WTC11 (cell line): ENCODE data around the gene CLK3. TPM values are rescaled to one million over a fixed set of nuclear protein-coding genes. Genes with fewer than 3 reads are reported as not detected.

Experiments used
- ATAC-seq: fragments of 200-7000 bp; cut with Tn5 transposase; 2 replicates; pipeline ENCODE4 v1.10.0; 2021; ENCODE audit warnings: mild to moderate bottlenecking, moderate library complexity
- CTCF ChIA-PET: fragments of 300-600 bp; sonication (Branson Sonifier 250); formaldehyde crosslinking; loops from one replicate; lab custom pipeline; 2021; ENCODE audit warnings: antibody characterized with exemption; lab: Charles Lee
- POLR2A ChIA-PET: fragments of 350-600 bp; sonication (Branson Sonifier 250); formaldehyde crosslinking; loops from one replicate; lab custom pipeline; 2021; ENCODE audit warnings: antibody characterized with exemption; lab: Charles Lee
- DNase-seq: peaks from one replicate; pipeline ENCODE4 v3.0.0; 2021; ENCODE audit warnings: low spot score
- H3K27ac Mint-ChIP-seq: 2 replicates; pipeline ENCODE4 v1.8.0; 2021; ENCODE audit warnings: mixed read lengths
- H3K27me3 Mint-ChIP-seq: 2 replicates; pipeline ENCODE4 v1.8.0; 2021; ENCODE audit warnings: low read depth, mild to moderate bottlenecking, moderate library complexity, mixed read lengths
- H3K36me3 Mint-ChIP-seq: 2 replicates; pipeline ENCODE4 v1.8.0; 2021; ENCODE audit warnings: mixed read lengths
- H3K4me1 Mint-ChIP-seq: 2 replicates; pipeline ENCODE4 v1.8.0; 2022; ENCODE audit warnings: mixed read lengths
- H3K4me3 Mint-ChIP-seq: 2 replicates; pipeline ENCODE4 v1.8.0; 2021; ENCODE audit warnings: mild to moderate bottlenecking, moderate library complexity, mixed read lengths
- H3K9me3 Mint-ChIP-seq: 2 replicates; pipeline ENCODE4 v1.8.0; 2021; ENCODE audit warnings: mixed read lengths
- ARID4B ChIP-seq: sonication (generic); formaldehyde crosslinking; IDR thresholded peaks from 2 replicates; pipeline ENCODE4 v1.8.0; 2023; ENCODE audit warnings: missing genetic modification reagents, mild to moderate bottlenecking, borderline replicate concordance
- ATF2 ChIP-seq: sonication (generic); formaldehyde crosslinking; IDR thresholded peaks from 2 replicates; pipeline ENCODE4 v1.8.1; 2022; ENCODE audit warnings: low read depth, missing genetic modification reagents, borderline replicate concordance
- ATF6 ChIP-seq: sonication (generic); formaldehyde crosslinking; IDR thresholded peaks from 2 replicates; pipeline ENCODE4 v1.8.1; 2023; ENCODE audit warnings: mild to moderate bottlenecking, missing genetic modification reagents
- E2F4 ChIP-seq: sonication (generic); formaldehyde crosslinking; IDR thresholded peaks from 2 replicates; pipeline ENCODE4 v1.8.1; 2022; ENCODE audit warnings: low read depth, mild to moderate bottlenecking, moderate library complexity, missing genetic modification reagents, borderline replicate concordance
- E2F5 ChIP-seq: sonication (generic); formaldehyde crosslinking; IDR thresholded peaks from 2 replicates; pipeline ENCODE4 v1.8.1; 2022; ENCODE audit warnings: mild to moderate bottlenecking, moderate library complexity, missing genetic modification reagents
- ELF4 ChIP-seq: sonication (generic); formaldehyde crosslinking; IDR thresholded peaks from 2 replicates; pipeline ENCODE4 v1.8.1; 2022; ENCODE audit warnings: low read depth, mild to moderate bottlenecking, moderate library complexity, missing genetic modification reagents
- ERG ChIP-seq: fragments of 250-450 bp; sonication (Bioruptor Pico); IDR thresholded peaks from 2 replicates; pipeline ENCODE4 v1.8.0; 2021; ENCODE audit warnings: mild to moderate bottlenecking
- ESRRA ChIP-seq: sonication (generic); formaldehyde crosslinking; IDR thresholded peaks from 2 replicates; pipeline ENCODE4 v1.8.1; 2022; ENCODE audit warnings: mild to moderate bottlenecking, missing genetic modification reagents, borderline replicate concordance
- GRHL2 ChIP-seq: fragments of 250-450 bp; sonication (Bioruptor Pico); IDR thresholded peaks from 2 replicates; pipeline ENCODE4 v1.8.0; 2022; ENCODE audit warnings: mild to moderate bottlenecking, moderate library complexity; ENCODE audit not compliant: insufficient replicate concordance, severe bottlenecking
- MXD4 ChIP-seq: fragments of 250-450 bp; sonication (Bioruptor Pico); IDR thresholded peaks from 2 replicates; pipeline ENCODE4 v1.8.0; 2021; ENCODE audit warnings: mild to moderate bottlenecking, moderate library complexity, borderline replicate concordance
- MYBL2 ChIP-seq: sonication (generic); formaldehyde crosslinking; IDR thresholded peaks from 2 replicates; pipeline ENCODE4 v1.8.1; 2023; ENCODE audit warnings: mild to moderate bottlenecking, moderate library complexity, missing genetic modification reagents
- NFE2L1 ChIP-seq: sonication (generic); formaldehyde crosslinking; IDR thresholded peaks from 2 replicates; pipeline ENCODE4 v1.8.1; 2023; ENCODE audit warnings: missing genetic modification reagents
- NR1H2 ChIP-seq: sonication (generic); formaldehyde crosslinking; IDR thresholded peaks from 2 replicates; pipeline ENCODE4 v1.9.0; 2021; ENCODE audit warnings: mild to moderate bottlenecking, moderate library complexity, missing genetic modification reagents
- NR2C2 ChIP-seq: sonication (generic); formaldehyde crosslinking; IDR thresholded peaks from 2 replicates; pipeline ENCODE4 v1.8.0; 2022; ENCODE audit warnings: mild to moderate bottlenecking, missing genetic modification reagents
- NR3C1 ChIP-seq: sonication (generic); formaldehyde crosslinking; conservative IDR thresholded peaks from 2 replicates; pipeline ENCODE4 v1.8.1; 2023; ENCODE audit warnings: low read depth, mild to moderate bottlenecking, missing genetic modification reagents
- SMAD3 ChIP-seq: sonication (generic); formaldehyde crosslinking; IDR thresholded peaks from 2 replicates; pipeline ENCODE4 v1.8.0; 2022; ENCODE audit warnings: missing genetic modification reagents, mild to moderate bottlenecking, borderline replicate concordance
- SMAD4 ChIP-seq: sonication (generic); formaldehyde crosslinking; IDR thresholded peaks from 2 replicates; pipeline ENCODE4 v1.8.0; 2022; ENCODE audit warnings: mild to moderate bottlenecking, missing genetic modification reagents
- SP1 ChIP-seq: sonication (generic); formaldehyde crosslinking; conservative IDR thresholded peaks from 2 replicates; pipeline ENCODE4 v1.8.1; 2022; ENCODE audit warnings: missing genetic modification reagents
- TCF7 ChIP-seq: sonication (generic); formaldehyde crosslinking; IDR thresholded peaks from 2 replicates; pipeline ENCODE4 v1.8.0; 2022; ENCODE audit warnings: mild to moderate bottlenecking, low read depth, missing genetic modification reagents, moderate library complexity
- TEAD1 ChIP-seq: sonication (generic); formaldehyde crosslinking; IDR thresholded peaks from 2 replicates; pipeline ENCODE4 v1.8.0; 2022; ENCODE audit warnings: mild to moderate bottlenecking, missing genetic modification reagents
- USF2 ChIP-seq: sonication (generic); formaldehyde crosslinking; IDR thresholded peaks from 2 replicates; pipeline ENCODE4 v1.8.1; 2023; ENCODE audit warnings: mild to moderate bottlenecking, missing genetic modification reagents, moderate library complexity
- ZNF425 ChIP-seq: fragments of 250-450 bp; sonication (Bioruptor Pico); conservative IDR thresholded peaks from 2 replicates; pipeline ENCODE4 v1.9.0; 2021; ENCODE audit warnings: mild to moderate bottlenecking
- total RNA-seq: library from RNA; stranded (reverse); gene quantifications from 3 replicates; pipeline ENCODE4 v1.2.3, GENCODE V29; 2021

CLK3 gene
- total RNA-seq, 1 experiment from 2014 or later: 48.1 TPM

GRCh38 chr15:74611834-74612233 is 3.8 kb upstream of the CLK3 start (continued):
- TF ChIP-seq USF2 (CRISPR knock-in tag): no peak
- no peak for TF ChIP-seq SP1
- no peak for TF ChIP-seq ELF4 (CRISPR knock-in tag)
- no peak for TF ChIP-seq NR2C2
- no peak for TF ChIP-seq NR1H2 (CRISPR knock-in tag)
- TF ChIP-seq SMAD4 (CRISPR knock-in tag): no peak

- H3K27me3 Mint-ChIP-seq: peaks cover 37% of the 10 kb centered on the region
- H3K36me3 Mint-ChIP-seq: no peaks in the 10 kb centered on the region
- no peak overlapping the region for H3K27ac Mint-ChIP-seq
- H3K4me1 Mint-ChIP-seq: peaks cover 16% of the 10 kb centered on the region
- ATAC-seq (no peak), DNase-seq (no peak)
- no peak overlapping the region; the same call in 1 of the 2 replicates for H3K4me3 Mint-ChIP-seq
- TF ChIP-seq TCF7 (CRISPR knock-in tag): no peak
- TF ChIP-seq NR3C1 (CRISPR knock-in tag): no peak
- no peak for TF ChIP-seq E2F5 (CRISPR knock-in tag)
- TF ChIP-seq SMAD3 (CRISPR knock-in tag): no peak
- TF ChIP-seq ERG (CRISPR knock-in tag): no peak
- no peak for TF ChIP-seq NFE2L1 (CRISPR knock-in tag)
- TF ChIP-seq ATF6: no peak
- TF ChIP-seq TEAD1 (CRISPR knock-in tag): no peak
- no peak for TF ChIP-seq ZNF425
- no peak for TF ChIP-seq ARID4B (CRISPR knock-in tag)
- TF ChIP-seq MYBL2 (CRISPR knock-in tag): no peak
- TF ChIP-seq ATF2: no peak
- no peak for TF ChIP-seq MXD4 (CRISPR knock-in tag)
- TF ChIP-seq ESRRA (CRISPR knock-in tag): no peak
- no peak for TF ChIP-seq E2F4 (CRISPR knock-in tag)
- no peak for TF ChIP-seq GRHL2 (CRISPR knock-in tag)
- ChIA-PET CTCF (interaction anchor here (1.5 to 4.3 kb wide), 4 partner anchors 9 to 19 kb away, joined by 5 to 29 read pairs (median 14); no protein-coding TSS in a partner anchor), POLR2A (interaction anchor here (1.1 kb wide), 1 partner anchor 14 kb away, joined by 3 read pairs; no protein-coding TSS in a partner anchor)
- no peaks in the 10 kb centered on the region for H3K9me3 Mint-ChIP-seq
Observed at GRCh38 chr15:74612677-74613076, 3.0 kb upstream of the CLK3 start.
